ENCODE data around the gene EFCAB11.

GRCh38 chr14:89959853-89960445, 5.4 kb upstream of the EFCAB11 start:
- TF ChIP-seq, protein P1, sequence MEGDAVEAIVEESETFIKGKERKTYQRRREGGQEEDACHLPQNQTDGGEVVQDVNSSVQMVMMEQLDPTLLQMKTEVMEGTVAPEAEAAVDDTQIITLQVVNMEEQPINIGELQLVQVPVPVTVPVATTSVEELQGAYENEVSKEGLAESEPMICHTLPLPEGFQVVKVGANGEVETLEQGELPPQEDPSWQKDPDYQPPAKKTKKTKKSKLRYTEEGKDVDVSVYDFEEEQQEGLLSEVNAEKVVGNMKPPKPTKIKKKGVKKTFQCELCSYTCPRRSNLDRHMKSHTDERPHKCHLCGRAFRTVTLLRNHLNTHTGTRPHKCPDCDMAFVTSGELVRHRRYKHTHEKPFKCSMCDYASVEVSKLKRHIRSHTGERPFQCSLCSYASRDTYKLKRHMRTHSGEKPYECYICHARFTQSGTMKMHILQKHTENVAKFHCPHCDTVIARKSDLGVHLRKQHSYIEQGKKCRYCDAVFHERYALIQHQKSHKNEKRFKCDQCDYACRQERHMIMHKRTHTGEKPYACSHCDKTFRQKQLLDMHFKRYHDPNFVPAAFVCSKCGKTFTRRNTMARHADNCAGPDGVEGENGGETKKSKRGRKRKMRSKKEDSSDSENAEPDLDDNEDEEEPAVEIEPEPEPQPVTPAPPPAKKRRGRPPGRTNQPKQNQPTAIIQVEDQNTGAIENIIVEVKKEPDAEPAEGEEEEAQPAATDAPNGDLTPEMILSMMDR (IDR thresholded peaks at IDR 0.05), result no peak
- TF ChIP-seq POLR2A (IDR thresholded peaks at IDR 0.05), result no peak

Measured in thyroid gland (tissue), 4 donors.